ENCODE measurements around the gene CYB5B. TPM values are rescaled to one million over a fixed set of nuclear protein-coding genes. Genes with fewer than 3 reads are reported as not detected.
A peak's percentile ranks its signal among the peaks of the same experiment; 100 is the strongest.

Gene CYB5B
- total and polyA plus RNA-seq, 4 donors, result 61.8 to 105 (median 97.6) TPM

DNA sequence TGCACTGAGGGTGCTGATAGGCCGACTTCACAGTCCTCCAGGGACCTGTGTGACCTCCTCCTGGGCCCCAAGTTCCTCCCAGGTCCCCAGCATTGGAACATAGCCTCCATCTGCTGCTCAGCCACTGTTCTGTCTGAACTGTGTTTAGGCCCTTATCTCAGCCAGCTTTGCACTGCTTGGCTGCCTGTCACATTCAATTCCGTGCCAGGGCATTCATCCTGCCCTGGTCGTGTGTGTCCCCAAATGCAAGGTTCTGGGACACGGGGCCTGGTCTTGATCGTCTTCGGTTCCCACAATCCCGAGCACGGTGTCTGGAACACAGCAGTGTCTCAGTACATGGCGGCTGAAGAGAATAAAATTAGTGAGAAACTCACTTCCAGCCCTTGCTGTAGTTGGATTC, 71.4 kb downstream of the CYB5B start:
- H3K27me3 ChIP-seq (ENCODE audit: control insufficient read depth, insufficient read depth, low read length), result no peaks in the 10 kb centered on the region
- WGBS (ENCODE audit: insufficient coverage), result 85% methylated on average over 9 of the region's 9 CpGs
- no peaks in the 10 kb centered on the region for H3K9me3 ChIP-seq (ENCODE audit: control insufficient read depth, insufficient read depth, low read length)
- H3K4me3 ChIP-seq (ENCODE audit: low read depth, low read length), result no peak overlapping the region
- H3K4me1 ChIP-seq (ENCODE audit: control insufficient read depth, insufficient read depth, low read length), result no peaks in the 10 kb centered on the region
- no peak for DNase-seq (ENCODE audit: low read depth in 4 of 6, low spot score in 6 of 6)
- H3K36me3 ChIP-seq (ENCODE audit: control insufficient read depth, insufficient read depth, low read length), result no peaks in the 10 kb centered on the region
- H3K27ac ChIP-seq (ENCODE audit: low read depth, low read length), result no peak overlapping the region

DNA sequence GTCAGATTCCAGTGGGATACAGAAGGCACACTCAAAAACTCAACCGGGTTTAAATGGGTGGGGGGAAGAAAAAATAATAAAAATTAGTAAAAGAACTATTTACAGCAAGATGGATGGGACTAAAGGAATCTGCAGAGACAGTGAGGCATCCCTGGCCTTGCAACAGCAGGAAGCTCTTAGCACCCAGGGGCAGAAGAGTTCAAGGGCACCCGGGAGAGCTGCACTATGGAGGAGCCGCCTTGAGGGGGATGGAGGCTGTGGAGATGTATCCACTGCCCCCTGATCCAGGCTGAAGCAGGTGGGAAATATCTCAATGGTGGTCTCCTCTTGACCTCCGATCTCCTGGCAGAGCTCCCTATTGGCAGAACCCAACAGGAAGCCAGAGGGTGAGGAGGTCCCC, 72.0 kb downstream of the CYB5B start:
- Histone ChIP-seq H3K4me3 (ENCODE audit: low read depth, low read length) (no peak overlapping the region), H3K4me1 (ENCODE audit: control insufficient read depth, insufficient read depth, low read length) (no peaks in the 10 kb centered on the region), H3K9me3 (ENCODE audit: control insufficient read depth, insufficient read depth, low read length) (no peaks in the 10 kb centered on the region), H3K27me3 (ENCODE audit: control insufficient read depth, insufficient read depth, low read length) (no peaks in the 10 kb centered on the region), H3K36me3 (ENCODE audit: control insufficient read depth, insufficient read depth, low read length) (no peaks in the 10 kb centered on the region), H3K27ac (ENCODE audit: low read depth, low read length) (no peak overlapping the region)
- WGBS (ENCODE audit: insufficient coverage), result 96% methylated on average over 3 of the region's 4 CpGs
- no peak for DNase-seq (ENCODE audit: low read depth in 4 of 6, low spot score in 6 of 6)

DNA sequence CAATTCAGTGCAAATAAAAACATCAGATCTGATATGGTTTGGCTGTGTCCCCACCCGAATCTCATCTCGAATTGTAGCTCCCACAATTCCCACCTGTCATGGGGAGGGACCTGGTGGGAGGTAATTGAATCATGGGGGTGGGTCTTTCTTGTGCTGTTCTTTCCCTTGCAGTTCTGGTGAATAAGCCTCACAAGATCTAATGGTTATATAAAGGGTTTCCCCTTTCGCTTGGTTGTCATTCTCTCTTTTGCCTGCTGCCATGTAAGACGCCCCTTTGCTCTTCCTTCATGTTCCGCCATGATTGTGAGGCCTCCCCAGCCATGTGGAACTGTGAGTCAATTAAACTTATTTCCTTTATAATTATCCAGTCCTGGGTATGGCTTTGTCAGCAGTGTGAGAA, 72.5 kb downstream of the CYB5B start:
- no peak overlapping the region for H3K27ac ChIP-seq (ENCODE audit: low read depth, low read length)
- WGBS (ENCODE audit: insufficient coverage), result 100% methylated on average over 1 of the region's 5 CpGs

DNA sequence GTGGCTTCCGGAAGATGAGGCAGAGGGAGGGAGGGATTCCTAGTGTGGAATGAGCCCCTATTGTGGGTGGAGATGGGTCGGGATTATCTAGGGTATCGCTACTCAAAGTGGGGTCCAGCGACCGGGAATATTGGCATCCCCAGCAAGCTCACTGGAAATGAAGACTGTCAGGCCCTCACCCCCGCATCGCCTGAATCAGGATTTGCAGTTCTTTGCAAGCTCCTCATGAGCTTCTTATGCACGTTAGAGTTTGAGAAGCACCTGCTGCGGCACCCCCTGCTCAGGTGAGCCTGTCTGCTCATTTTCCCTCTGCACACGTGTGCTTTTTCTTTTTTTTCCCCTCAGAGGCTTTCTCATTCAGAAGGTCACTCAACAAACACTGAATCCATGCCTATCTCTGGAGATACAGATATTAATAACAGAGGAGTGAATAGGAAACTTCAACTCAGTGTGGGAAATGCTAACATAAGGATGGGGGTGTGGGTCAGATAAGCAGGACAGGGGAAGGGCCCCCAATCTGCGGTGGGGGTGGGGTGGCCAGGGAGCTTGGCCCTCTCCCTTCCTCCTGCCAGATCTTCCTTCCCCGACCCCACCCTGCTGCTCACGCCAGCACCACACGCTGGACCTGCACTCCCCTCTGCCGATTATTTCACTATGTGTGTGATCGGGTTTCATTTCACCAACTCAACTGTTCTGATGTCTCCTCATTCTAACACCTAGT, 73.6 kb downstream of the CYB5B start:
- H3K4me1 ChIP-seq (ENCODE audit: control insufficient read depth, insufficient read depth, low read length), result no peaks in the 10 kb centered on the region
- no peak overlapping the region for H3K27ac ChIP-seq (ENCODE audit: low read depth, low read length)
- no peaks in the 10 kb centered on the region for H3K36me3 ChIP-seq (ENCODE audit: control insufficient read depth, insufficient read depth, low read length)
- no peak for DNase-seq (ENCODE audit: low read depth in 4 of 6, low spot score in 6 of 6)
- H3K4me3 ChIP-seq (ENCODE audit: low read depth, low read length), result no peak overlapping the region
- H3K9me3 ChIP-seq (ENCODE audit: control insufficient read depth, insufficient read depth, low read length), result no peaks in the 10 kb centered on the region
- no peaks in the 10 kb centered on the region for H3K27me3 ChIP-seq (ENCODE audit: control insufficient read depth, insufficient read depth, low read length)
- 77% methylated on average over 10 of the region's 16 CpGs for WGBS (ENCODE audit: insufficient coverage)

More for the DNA sequence above, 72.5 kb downstream of the CYB5B start:
- no peaks in the 10 kb centered on the region for H3K27me3 ChIP-seq (ENCODE audit: control insufficient read depth, insufficient read depth, low read length)
- no peaks in the 10 kb centered on the region for H3K9me3 ChIP-seq (ENCODE audit: control insufficient read depth, insufficient read depth, low read length)
- no peaks in the 10 kb centered on the region for H3K4me1 ChIP-seq (ENCODE audit: control insufficient read depth, insufficient read depth, low read length)
- no peak for DNase-seq (ENCODE audit: low read depth in 4 of 6, low spot score in 6 of 6)
- no peaks in the 10 kb centered on the region for H3K36me3 ChIP-seq (ENCODE audit: control insufficient read depth, insufficient read depth, low read length)
- H3K4me3 ChIP-seq (ENCODE audit: low read depth, low read length), result no peak overlapping the region

DNA sequence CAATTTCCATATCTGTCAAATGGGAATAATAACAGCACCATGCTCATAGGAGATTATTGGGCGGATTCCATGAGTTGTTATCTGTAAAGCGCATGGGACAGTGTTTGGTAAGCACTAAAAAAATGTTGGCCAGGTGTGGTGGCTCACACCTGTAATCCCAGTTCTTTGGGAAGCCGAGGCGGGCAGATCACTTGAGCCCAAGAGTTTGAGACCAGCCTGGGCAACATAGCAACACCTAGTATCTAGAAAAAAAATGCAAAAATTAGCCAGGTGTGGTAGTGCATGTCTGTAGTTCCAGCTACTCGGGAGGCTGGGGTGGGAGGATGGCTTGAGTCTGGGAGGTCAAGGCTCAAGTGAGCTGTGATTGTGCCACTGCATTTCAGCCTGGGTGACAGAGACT, 74.5 kb downstream of the CYB5B start:
- DNase-seq (ENCODE audit: low read depth in 4 of 6, low spot score in 6 of 6), result no peak
- H3K9me3 ChIP-seq (ENCODE audit: control insufficient read depth, insufficient read depth, low read length), result no peaks in the 10 kb centered on the region
- WGBS (ENCODE audit: insufficient coverage), result 88% methylated on average over 3 of the region's 5 CpGs

DNA sequence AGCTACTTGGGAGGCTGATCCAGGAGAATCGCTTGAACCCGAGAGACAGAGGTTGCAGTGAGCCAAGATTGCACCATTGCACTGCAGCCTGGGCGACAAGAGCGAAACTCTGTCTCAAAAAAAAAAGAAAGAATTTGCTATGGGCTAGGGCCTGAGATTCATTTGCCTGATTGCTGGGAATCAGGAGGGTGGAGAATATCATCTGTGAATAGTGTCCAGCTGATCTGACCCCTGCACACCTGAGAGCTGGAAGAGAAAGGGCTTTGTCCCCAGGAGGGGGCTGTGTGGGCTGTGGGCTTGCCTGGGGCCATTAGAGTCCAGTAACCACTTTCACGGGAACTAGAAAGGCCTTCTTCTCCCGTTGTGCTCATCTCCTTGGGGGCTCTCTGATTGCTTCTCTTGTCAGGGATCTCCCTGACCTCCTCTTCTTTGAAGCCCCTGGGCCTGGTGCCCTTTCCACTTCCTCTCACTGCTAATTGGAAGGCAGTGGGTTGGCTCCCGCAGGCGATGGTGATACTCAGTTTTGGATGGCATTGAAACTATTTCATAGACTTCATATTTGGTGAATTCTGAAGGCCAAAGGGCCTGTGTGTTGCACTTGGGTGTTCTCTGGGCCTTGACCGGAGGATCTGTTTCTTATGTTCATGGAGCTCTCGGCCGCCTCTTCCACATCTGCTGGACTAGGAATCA, 75.3 kb downstream of the CYB5B start:
- Histone ChIP-seq H3K27ac (ENCODE audit: low read depth, low read length) (no peak overlapping the region), H3K27me3 (ENCODE audit: control insufficient read depth, insufficient read depth, low read length) (no peaks in the 10 kb centered on the region), H3K9me3 (ENCODE audit: control insufficient read depth, insufficient read depth, low read length) (no peaks in the 10 kb centered on the region), H3K4me1 (ENCODE audit: control insufficient read depth, insufficient read depth, low read length) (no peaks in the 10 kb centered on the region), H3K36me3 (ENCODE audit: control insufficient read depth, insufficient read depth, low read length) (no peaks in the 10 kb centered on the region), H3K4me3 (ENCODE audit: low read depth, low read length) (no peak overlapping the region)
- no peak for DNase-seq (ENCODE audit: low read depth in 4 of 6, low spot score in 6 of 6)
- WGBS (ENCODE audit: insufficient coverage), result 87% methylated on average over 8 of the region's 11 CpGs

More for the DNA sequence above, 74.5 kb downstream of the CYB5B start:
- H3K27me3 ChIP-seq (ENCODE audit: control insufficient read depth, insufficient read depth, low read length), result no peaks in the 10 kb centered on the region
- no peak overlapping the region for H3K4me3 ChIP-seq (ENCODE audit: low read depth, low read length)
- no peaks in the 10 kb centered on the region for H3K4me1 ChIP-seq (ENCODE audit: control insufficient read depth, insufficient read depth, low read length)
- H3K36me3 ChIP-seq (ENCODE audit: control insufficient read depth, insufficient read depth, low read length), result no peaks in the 10 kb centered on the region
- no peak overlapping the region for H3K27ac ChIP-seq (ENCODE audit: low read depth, low read length)

DNA sequence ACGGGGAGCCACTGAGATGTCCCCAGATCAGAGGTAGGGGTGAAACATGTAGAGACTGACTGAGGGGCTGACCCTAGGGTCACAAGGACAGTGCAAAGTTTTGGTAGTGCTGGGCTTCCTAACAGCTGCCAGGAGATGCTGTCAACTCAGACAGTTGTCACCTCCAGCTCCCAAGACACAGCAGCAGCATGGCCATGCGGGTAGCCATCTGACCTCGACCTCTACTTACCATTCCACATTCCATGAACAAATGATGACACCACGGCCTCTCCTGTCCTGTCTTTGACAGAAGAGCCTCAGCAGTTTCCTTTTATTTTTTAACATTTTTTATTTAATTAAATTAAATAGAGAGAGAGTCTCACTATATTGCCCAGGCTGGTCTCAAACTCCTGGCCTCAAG, 76.1 kb downstream of the CYB5B start:
- no peaks in the 10 kb centered on the region for H3K9me3 ChIP-seq (ENCODE audit: control insufficient read depth, insufficient read depth, low read length)
- no peaks in the 10 kb centered on the region for H3K36me3 ChIP-seq (ENCODE audit: control insufficient read depth, insufficient read depth, low read length)
- 100% methylated on average over 1 of the region's 4 CpGs for WGBS (ENCODE audit: insufficient coverage)
- H3K27ac ChIP-seq (ENCODE audit: low read depth, low read length), result no peak overlapping the region
- H3K4me3 ChIP-seq (ENCODE audit: low read depth, low read length), result no peak overlapping the region
- no peak for DNase-seq (ENCODE audit: low read depth in 4 of 6, low spot score in 6 of 6)
- H3K27me3 ChIP-seq (ENCODE audit: control insufficient read depth, insufficient read depth, low read length), result no peaks in the 10 kb centered on the region
- no peaks in the 10 kb centered on the region for H3K4me1 ChIP-seq (ENCODE audit: control insufficient read depth, insufficient read depth, low read length)

DNA sequence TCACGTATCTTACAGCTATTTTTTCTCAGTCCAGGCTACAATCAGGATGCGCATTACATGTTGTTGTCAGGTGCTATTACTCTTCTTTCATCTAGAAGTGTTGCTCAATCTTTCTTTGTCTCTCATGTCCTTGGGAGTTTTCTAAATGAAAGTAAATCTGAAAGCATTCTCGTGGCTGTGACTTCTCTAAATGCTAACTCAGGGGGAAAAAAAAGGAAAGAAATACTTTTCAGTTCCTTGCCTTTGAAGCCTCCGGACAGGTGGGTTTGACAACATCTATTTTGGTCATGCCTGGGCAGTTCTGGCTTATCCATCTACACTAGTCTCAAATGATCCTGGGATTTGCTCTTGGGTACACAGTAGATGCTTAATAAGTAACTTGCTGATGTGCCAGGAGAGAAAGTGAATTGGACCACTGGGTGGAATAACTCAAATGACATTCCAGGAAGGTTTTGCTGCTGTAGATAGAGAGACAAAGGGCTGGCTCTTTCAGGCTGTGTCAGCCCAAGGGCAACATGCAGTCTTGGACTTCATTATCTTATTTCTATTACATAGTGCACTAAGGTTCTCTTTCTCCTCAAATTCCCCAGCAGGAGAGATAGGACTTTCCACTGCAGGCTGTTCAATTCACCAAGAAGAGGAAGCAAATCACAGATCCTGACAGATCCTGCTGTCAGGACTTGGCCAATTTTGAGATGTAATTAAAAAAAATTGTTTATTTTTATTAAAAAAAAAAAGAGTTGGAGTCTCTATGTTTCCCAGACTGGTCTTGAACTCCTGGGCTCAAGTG, 77.7 kb downstream of the CYB5B start:
- Histone ChIP-seq H3K4me1 (ENCODE audit: control insufficient read depth, insufficient read depth, low read length) (no peaks in the 10 kb centered on the region), H3K27ac (ENCODE audit: low read depth, low read length) (no peak overlapping the region), H3K9me3 (ENCODE audit: control insufficient read depth, insufficient read depth, low read length) (no peaks in the 10 kb centered on the region), H3K4me3 (ENCODE audit: low read depth, low read length) (no peak overlapping the region), H3K27me3 (ENCODE audit: control insufficient read depth, insufficient read depth, low read length) (no peaks in the 10 kb centered on the region), H3K36me3 (ENCODE audit: control insufficient read depth, insufficient read depth, low read length) (no peaks in the 10 kb centered on the region)
- WGBS (ENCODE audit: insufficient coverage), result 49% methylated on average over 2 of the region's 4 CpGs
- DNase-seq (ENCODE audit: low read depth in 4 of 6, low spot score in 6 of 6), result peak in 1 of 6 donors; percentile 4

DNA sequence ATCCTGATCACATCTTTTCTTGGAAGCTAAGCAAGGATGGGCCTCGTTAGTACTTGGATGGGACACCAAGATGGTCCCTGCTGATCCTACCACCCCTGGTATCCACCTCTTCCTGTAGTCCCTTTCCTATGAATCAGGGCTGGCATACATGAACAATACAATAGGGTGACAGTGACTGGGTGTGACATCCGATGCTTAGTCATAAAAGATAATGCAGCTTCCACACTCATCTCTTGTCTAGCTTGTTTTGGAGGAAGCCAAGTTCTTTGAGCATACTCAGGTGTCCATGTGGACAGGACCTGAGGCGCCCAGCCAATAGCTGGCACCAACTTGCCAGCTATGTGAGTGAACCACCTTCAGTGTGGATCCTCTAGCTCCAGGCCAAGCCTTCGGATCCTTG, 78.8 kb downstream of the CYB5B start:
- 98% methylated on average over 4 of the region's 4 CpGs for WGBS (ENCODE audit: insufficient coverage)

More for the DNA sequence above, 78.8 kb downstream of the CYB5B start:
- no peak for DNase-seq (ENCODE audit: low read depth in 4 of 6, low spot score in 6 of 6)
- Histone ChIP-seq H3K36me3 (ENCODE audit: control insufficient read depth, insufficient read depth, low read length) (no peaks in the 10 kb centered on the region), H3K4me1 (ENCODE audit: control insufficient read depth, insufficient read depth, low read length) (no peaks in the 10 kb centered on the region), H3K27me3 (ENCODE audit: control insufficient read depth, insufficient read depth, low read length) (no peaks in the 10 kb centered on the region), H3K4me3 (ENCODE audit: low read depth, low read length) (no peak overlapping the region), H3K27ac (ENCODE audit: low read depth, low read length) (no peak overlapping the region), H3K9me3 (ENCODE audit: control insufficient read depth, insufficient read depth, low read length) (no peaks in the 10 kb centered on the region)
